ENCODE measurements around the gene MAPK10.

MAPK10 gene

DNA sequence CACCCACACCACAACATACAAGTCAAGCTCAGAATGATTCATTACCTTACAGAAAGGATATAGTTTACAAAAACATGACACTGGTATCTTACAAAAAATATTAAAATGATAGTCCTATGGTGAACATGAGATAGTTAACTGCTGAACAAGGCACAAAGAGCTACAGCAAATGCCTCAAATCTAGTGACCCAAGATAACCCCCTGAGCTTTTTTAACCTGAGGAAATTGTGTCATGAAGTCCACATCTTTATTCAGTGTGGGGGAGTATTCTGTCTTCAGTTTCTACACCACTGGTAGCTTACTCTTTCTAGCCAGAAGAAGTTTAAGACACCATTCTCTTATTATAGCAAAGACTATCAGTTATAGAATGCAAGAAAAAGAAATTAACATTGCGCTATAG lies 218.7 kb downstream of the MAPK10 start:
- Histone ChIP-seq H3K27me3 (ENCODE audit: low read depth, low read length) (no peaks in the 10 kb centered on the region), H2AFZ (ENCODE audit: low read depth, low read length) (no peak overlapping the region), H3K9me3 (ENCODE audit: insufficient read depth, low read length) (no peaks in the 10 kb centered on the region), H3K79me2 (ENCODE audit: low read length) (no peaks in the 10 kb centered on the region), H3K27ac (ENCODE audit: low read length) (no peak overlapping the region), H3K4me3 (ENCODE audit: low read length) (no peak overlapping the region), H3K4me1 (ENCODE audit: low read length) (no peaks in the 10 kb centered on the region), H4K20me1 (ENCODE audit: insufficient read depth, low read length) (no peaks in the 10 kb centered on the region), H3K9ac (ENCODE audit: low read length) (no peak overlapping the region), H3K36me3 (replicated peaks; ENCODE audit: low read depth, low read length) (no peaks in the 10 kb centered on the region), H3K4me2 (ENCODE audit: low read length) (no peak overlapping the region)
- no peak for TF ChIP-seq EZH2phosphoT487 (IDR thresholded peaks at IDR 0.05; ENCODE audit: low read depth)
- TF ChIP-seq, protein P1, sequence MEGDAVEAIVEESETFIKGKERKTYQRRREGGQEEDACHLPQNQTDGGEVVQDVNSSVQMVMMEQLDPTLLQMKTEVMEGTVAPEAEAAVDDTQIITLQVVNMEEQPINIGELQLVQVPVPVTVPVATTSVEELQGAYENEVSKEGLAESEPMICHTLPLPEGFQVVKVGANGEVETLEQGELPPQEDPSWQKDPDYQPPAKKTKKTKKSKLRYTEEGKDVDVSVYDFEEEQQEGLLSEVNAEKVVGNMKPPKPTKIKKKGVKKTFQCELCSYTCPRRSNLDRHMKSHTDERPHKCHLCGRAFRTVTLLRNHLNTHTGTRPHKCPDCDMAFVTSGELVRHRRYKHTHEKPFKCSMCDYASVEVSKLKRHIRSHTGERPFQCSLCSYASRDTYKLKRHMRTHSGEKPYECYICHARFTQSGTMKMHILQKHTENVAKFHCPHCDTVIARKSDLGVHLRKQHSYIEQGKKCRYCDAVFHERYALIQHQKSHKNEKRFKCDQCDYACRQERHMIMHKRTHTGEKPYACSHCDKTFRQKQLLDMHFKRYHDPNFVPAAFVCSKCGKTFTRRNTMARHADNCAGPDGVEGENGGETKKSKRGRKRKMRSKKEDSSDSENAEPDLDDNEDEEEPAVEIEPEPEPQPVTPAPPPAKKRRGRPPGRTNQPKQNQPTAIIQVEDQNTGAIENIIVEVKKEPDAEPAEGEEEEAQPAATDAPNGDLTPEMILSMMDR (IDR thresholded peaks at IDR 0.05; ENCODE audit: low read depth, low read length): no peak

DNA sequence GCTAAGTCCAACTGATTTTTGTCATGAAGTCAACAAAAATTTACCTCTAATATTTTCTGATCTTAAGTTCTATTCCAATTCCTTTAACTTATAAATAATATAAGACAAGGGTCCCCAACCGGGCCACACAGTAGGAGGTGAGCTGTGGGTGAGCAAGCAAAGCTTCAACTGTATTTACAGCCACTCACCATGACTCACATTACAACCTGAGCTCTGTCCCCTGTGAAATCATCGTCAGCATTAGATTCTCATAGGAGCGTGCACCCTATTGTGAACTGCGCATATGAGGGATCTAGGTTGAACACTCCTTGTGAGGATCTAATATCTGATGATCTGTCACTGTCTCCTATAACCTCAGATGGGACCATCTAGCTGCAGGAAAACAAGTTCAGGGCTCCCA lies 227.4 kb downstream of the MAPK10 start:
- no peak overlapping the region for H3K4me2 ChIP-seq (ENCODE audit: low read length)
- H3K36me3 ChIP-seq (replicated peaks; ENCODE audit: low read depth, low read length): no peaks in the 10 kb centered on the region
- no peaks in the 10 kb centered on the region for H3K9me3 ChIP-seq (ENCODE audit: insufficient read depth, low read length)
- no peaks in the 10 kb centered on the region for H4K20me1 ChIP-seq (ENCODE audit: insufficient read depth, low read length)
- TF ChIP-seq, protein P1 (IDR thresholded peaks at IDR 0.05; ENCODE audit: low read depth, low read length): no peak
- no peak for TF ChIP-seq EZH2phosphoT487 (IDR thresholded peaks at IDR 0.05; ENCODE audit: low read depth)
- H3K27ac ChIP-seq (ENCODE audit: low read length): no peak overlapping the region
- no peak overlapping the region for H3K9ac ChIP-seq (ENCODE audit: low read length)
- H3K4me1 ChIP-seq (ENCODE audit: low read length): no peaks in the 10 kb centered on the region
- H3K4me3 ChIP-seq (ENCODE audit: low read length): no peak overlapping the region
- no peaks in the 10 kb centered on the region for H3K27me3 ChIP-seq (ENCODE audit: low read depth, low read length)
- H3K79me2 ChIP-seq (ENCODE audit: low read length): no peaks in the 10 kb centered on the region
- no peak overlapping the region for H2AFZ ChIP-seq (ENCODE audit: low read depth, low read length)

DNA sequence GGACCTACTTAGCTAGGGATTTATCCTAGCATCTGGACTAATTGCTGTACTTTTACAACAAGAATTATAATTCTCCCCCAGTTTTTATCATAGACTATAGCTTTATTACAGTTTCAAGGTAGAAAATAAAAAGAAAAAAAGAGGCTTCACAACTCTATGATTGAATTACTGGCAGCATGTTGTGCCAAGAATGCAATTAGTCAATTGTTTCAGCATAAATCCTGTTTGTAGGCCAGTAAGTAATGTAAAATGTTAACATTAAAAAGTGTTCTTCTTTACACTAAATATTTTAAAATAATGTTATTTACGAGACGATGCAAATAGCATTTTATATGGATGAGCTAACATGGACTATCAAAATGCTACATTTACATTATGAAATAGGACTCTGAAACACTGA lies 228.4 kb downstream of the MAPK10 start:
- Histone ChIP-seq H3K27ac (ENCODE audit: low read length) (no peak overlapping the region), H3K4me3 (ENCODE audit: low read length) (no peak overlapping the region), H3K9ac (ENCODE audit: low read length) (no peak overlapping the region), H3K36me3 (replicated peaks; ENCODE audit: low read depth, low read length) (no peaks in the 10 kb centered on the region), H3K4me2 (ENCODE audit: low read length) (no peak overlapping the region), H2AFZ (ENCODE audit: low read depth, low read length) (no peak overlapping the region), H3K27me3 (ENCODE audit: low read depth, low read length) (no peaks in the 10 kb centered on the region), H4K20me1 (ENCODE audit: insufficient read depth, low read length) (no peaks in the 10 kb centered on the region), H3K4me1 (ENCODE audit: low read length) (no peaks in the 10 kb centered on the region), H3K79me2 (ENCODE audit: low read length) (no peaks in the 10 kb centered on the region), H3K9me3 (ENCODE audit: insufficient read depth, low read length) (no peaks in the 10 kb centered on the region)
- TF ChIP-seq EZH2phosphoT487 (IDR thresholded peaks at IDR 0.05; ENCODE audit: low read depth): no peak
- TF ChIP-seq, protein P1 (IDR thresholded peaks at IDR 0.05; ENCODE audit: low read depth, low read length): no peak

DNA sequence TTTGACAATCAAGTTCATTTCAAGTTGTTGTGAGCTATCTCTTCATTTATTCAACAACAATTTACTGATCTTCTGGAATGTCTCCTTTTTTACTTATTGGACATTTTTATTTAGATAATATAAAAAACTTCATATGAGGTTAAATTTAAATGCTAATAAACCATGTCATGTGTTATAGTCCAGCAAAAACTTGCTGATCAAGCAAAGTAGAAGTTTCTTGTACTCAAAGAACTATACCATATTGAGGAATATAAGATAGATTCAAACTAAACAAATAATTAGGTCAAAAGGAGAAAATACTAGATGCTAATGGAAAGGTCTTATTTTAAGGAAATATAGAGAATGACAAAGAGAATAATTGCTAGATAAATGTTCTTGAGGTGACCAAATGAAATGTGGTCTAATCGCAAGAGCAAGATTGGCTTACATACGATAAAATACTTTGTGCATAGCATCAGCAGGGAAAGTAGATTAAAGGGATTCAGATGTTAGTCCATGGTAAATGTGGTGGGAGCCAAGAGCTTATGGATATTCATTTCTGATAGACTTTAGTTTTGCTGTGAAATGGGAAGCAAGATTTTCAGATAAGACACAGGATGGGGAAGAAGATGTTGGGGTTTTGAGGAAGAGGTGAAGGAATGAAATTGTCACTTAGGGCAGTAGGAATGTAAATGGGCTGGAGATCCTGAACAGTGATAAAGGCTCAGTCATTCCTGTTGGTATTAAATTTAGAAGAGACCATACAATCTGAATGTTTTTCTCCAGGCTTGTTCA lies 229.5 kb downstream of the MAPK10 start:
- no peaks in the 10 kb centered on the region for H3K9me3 ChIP-seq (ENCODE audit: insufficient read depth, low read length)
- no peak overlapping the region for H3K9ac ChIP-seq (ENCODE audit: low read length)
- no peaks in the 10 kb centered on the region for H4K20me1 ChIP-seq (ENCODE audit: insufficient read depth, low read length)
- no peaks in the 10 kb centered on the region for H3K27me3 ChIP-seq (ENCODE audit: low read depth, low read length)
- H2AFZ ChIP-seq (ENCODE audit: low read depth, low read length): no peak overlapping the region
- no peaks in the 10 kb centered on the region for H3K36me3 ChIP-seq (replicated peaks; ENCODE audit: low read depth, low read length)
- H3K4me2 ChIP-seq (ENCODE audit: low read length): no peak overlapping the region
- no peak overlapping the region for H3K27ac ChIP-seq (ENCODE audit: low read length)
- no peak overlapping the region for H3K4me3 ChIP-seq (ENCODE audit: low read length)
- no peaks in the 10 kb centered on the region for H3K4me1 ChIP-seq (ENCODE audit: low read length)
- TF ChIP-seq EZH2phosphoT487 (IDR thresholded peaks at IDR 0.05; ENCODE audit: low read depth): no peak
- TF ChIP-seq, protein P1 (IDR thresholded peaks at IDR 0.05; ENCODE audit: low read depth, low read length): no peak
- H3K79me2 ChIP-seq (ENCODE audit: low read length): no peaks in the 10 kb centered on the region
